Measurements from ENCODE around the gene NYAP1.

Gene NYAP1

DNA sequence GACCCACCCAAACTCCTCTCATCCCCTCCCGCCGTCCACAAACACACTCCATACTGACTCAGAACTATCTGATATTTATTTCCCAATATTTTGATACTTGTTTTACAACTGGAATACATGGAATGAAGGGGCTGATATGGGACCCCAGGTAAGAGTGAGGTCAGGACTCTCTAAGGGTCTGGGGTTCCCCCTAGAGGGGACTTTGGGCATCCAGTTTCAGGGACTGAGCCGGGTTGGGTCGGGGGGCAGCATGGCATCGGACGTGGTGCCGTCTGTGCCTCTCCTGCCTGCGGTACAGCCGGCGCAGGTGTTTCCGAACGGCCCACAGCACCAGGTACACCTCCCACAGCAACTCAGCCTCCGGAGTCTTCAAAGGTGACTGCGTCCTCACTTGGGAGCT lies 27.2 kb upstream of the NYAP1 start:
- DNase-seq (ENCODE audit: insufficient read length, low spot score) (no peak), FAIRE-seq (no peak)

DNA sequence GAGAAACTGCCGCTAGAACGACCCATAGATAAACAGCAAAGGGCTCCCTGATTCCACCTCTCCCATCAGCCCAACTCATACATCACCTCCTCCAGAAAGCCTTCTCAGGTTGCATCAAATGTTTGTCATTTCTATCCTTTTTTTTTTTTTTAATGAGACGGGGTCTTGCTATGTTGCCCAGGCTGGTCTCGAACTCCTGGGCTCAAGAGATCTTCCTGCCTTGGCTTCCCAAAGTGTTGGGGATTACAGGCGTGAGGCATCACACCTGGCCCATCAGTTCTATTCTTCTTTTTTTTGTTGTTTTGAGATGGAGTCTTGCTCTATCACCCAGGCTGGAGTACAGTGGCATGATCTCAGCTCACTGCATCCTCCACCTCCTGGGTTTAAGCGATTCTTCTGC lies 26.7 kb upstream of the NYAP1 start:
- FAIRE-seq (no peak), DNase-seq (ENCODE audit: insufficient read length, low spot score) (no peak)

DNA sequence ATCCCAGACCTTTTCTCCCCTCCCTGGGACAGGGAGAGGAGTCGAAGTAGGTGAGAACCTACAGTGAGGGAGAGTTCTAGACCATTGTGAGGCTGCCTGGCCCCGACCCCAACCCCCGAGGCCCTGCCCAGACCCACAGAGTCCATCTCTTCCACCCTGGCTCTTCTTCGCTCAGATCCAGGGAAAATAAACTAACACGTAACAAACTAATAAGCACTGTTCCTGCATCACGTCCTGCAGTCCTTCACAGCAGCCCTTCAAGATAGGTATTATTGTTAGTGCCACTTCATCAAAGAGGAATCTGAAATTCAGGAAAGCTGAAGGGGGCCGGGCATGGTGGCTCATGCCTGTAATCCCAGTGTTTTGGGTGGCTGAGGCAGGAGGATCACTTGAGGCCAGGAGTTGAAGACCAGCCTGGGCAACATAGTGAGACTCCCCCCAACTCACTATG lies 19.5 kb upstream of the NYAP1 start, which contains the start of gene SPACDR:
Gene SPACDR (minus strand): TSS at position 51 of the 451 bp plus-strand sequence. CDS start 235 bp downstream, outside the sequence.
- FAIRE-seq = no peak

DNA sequence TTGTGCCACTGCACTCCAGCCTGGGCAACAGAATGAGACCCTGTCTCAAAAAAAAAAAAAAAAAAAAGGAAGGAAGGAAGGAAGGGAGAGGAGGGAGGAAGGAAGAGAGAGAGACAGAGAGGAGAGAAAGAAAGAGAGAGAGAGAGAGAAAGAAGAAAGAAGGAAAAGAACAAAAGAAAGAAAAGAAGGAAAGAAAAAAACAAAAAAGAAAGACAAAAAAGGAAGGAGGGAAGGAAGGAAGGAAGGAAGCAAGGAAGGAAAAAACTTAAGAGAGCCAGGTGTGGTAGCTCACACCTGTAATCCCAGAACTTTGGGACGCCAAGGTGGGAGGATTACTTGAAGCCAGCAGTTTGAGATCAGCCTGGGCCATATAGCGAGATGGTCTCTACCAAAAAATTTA lies 18.9 kb upstream of the NYAP1 start:
- FAIRE-seq (no peak), DNase-seq (ENCODE audit: insufficient read length, low spot score) (no peak)

More for the DNA sequence above, 19.5 kb upstream of the NYAP1 start, which contains the start of gene SPACDR:
- no peak for DNase-seq (ENCODE audit: insufficient read length, low spot score)

DNA sequence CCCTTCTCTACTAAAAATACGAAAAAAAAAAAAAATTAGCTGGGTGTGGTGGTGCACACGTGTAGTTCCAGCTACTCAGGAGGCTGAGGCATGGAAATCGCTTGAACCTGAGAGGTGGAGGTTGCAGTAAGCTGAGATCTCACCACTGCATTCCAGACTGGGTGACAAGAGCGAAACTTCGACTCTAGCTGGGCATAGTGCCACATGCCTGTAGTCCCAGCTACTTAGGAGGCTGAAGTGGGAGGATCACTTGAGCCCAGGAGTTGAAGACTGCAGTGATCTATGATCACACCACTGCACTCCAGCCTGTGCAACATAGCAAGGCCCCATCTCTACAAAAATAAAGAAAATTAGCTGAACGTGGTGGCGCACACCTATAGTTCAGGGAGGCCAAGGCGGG lies 18.4 kb upstream of the NYAP1 start:
- DNase-seq (ENCODE audit: insufficient read length, low spot score) (no peak), FAIRE-seq (no peak)

DNA sequence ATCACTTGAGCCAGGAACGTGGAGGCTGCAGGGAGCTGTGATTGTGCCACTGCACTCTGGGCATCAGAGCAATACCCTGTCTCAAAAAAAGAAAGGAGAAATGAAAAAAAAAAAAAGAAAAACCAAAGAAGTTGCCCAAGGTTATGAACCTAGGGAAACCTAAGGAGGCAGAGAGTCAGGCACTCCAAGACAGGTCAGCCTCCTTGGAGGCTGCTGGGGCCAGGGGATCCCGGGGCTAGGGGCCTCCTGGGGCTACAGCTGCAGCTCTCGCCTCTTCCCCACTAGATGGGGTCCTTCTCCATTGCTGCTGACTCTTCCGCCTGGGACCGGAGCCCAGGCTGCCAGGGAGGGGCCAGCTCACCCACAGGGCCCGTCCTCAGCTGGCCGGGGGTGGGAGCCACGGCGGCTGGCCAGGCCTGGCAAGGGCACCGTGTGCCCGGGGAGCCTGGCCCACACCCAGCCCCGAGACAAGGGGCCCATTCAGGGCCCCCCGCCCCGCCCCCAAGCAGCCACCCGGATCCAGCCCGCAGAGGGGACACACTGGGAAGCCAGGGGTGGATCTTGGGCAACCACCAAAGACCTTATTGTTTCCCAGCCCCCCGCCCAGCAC lies 17.9 kb upstream of the NYAP1 start:
- FAIRE-seq = no peak

DNA sequence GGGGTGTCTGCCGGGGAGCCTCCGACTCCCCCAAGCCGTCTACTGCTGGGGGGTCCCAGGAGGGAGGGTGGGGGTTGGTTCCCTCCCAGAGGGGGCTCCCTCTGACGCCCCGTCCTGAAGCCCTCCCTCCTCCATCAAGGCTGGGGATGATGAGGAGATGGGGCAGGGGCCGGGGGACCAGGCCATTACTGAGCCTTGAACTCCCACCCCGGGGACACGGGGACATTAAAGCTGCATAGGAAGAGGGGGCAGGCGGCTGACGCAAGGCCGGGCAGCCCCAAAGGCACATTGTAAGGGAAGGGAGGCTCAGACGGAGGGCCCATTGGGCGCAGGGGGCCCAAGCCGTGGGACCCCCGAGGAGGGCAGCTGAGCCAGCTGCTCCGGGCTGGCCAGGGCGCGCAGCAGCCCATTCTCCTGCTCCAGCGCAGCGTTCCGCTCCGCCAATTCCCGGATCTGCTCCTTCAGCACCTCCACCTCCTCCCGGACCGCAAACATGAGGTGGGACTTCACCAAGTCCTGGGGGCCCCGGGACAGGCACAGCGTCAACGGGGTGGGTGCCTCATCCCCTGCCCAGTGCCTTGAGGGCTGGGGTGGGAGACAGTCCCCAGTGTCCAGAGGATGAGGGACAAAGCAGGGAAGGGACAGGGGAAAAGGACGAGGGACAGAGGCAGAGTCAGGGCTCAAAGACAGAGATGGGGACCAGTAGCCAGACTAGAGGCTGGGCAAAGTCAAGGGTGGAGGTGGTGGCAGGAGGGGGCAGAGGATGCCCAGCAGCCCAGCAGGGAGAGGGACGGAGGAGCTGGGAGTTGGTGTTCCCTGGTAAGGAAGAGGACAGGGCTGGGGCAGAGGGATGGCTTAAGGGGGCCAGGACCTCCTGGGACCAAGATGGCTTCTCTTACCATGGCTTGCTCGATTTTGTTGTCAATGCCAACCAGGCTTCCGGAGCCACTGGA lies 16.8 kb upstream of the NYAP1 start:
- no peak for DNase-seq (ENCODE audit: insufficient read length, low spot score)

More for the DNA sequence above, 17.9 kb upstream of the NYAP1 start:
- DNase-seq (ENCODE audit: insufficient read length, low spot score) = peak; percentile 55

DNA sequence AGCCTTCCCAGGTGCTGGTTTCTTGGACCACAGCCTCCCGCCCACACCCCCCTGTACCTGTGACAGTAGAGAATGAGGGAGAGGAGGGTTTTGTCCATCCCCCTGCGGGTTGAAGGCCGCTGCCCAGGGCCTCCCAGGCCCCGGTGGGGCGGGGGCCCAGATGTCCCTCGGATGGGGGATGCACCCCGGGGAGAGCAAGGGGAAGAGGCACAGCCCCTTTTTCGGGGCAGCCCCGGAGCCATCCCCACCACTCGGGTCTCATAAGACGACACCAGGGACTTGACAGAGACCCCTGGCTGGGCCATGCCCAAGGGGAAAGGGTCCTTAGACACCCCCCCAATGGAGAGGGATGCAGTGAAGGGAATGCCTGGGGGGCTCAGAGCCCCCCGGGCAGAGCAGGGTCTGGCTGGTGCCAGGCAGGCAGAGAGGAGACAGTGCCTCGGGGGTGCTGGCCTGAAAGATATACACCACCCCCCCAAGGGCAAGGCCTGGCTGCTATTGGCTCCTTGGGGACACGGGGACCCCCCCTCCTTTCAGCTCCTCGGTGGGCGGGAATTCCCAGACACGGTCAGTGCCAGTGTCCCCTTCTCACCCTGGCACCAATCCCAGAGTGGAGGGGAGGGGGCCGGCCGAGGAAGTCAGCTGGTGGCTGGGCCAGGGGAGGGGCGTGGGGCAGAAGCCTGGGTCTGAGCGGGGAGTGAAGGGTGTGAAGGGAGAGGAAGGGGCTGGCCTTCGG lies 15.9 kb upstream of the NYAP1 start:
- no peak for DNase-seq (ENCODE audit: insufficient read length, low spot score)
- no peak for FAIRE-seq

More for the DNA sequence above, 16.8 kb upstream of the NYAP1 start:
- no peak for FAIRE-seq

DNA sequence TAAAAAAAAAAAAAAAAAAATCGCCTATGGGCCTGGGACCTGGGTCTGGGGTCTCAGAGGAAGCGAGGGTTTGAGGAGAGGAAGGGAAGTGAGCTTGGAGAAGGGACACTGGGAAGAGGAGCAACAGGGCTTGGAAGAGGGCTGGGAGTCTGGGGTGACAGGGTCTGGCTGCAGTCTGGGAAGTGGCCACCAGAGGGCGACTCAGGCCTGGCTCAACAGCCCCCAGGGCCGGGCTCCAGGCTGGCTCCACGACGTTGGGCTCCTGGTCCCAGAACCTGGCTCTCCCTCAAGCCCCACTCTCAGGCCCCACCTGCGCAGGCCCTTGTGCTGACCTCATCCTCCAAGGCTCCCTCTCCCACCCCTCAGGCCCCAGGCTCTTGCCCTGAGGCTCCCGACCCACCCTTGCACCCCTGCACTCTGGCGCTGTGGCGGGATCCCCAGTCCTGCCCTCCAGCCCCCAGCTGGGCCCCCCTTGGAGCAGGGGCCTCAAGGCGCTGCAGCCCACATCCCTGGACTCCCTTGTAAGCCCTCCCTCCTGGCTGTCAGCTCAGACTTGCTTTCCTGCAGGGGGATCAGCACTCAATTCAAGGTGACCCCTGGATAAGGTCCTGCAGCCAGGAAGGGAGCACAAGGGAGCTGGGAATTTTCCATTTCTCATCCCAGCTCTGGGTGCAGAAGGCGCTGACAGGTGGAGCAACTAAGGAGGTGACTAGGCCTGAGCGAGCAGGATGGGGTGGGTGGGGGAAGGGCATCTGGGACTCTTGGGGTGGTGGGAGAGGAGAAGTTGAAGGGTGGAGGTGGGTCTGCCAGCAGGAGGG lies 14.3 kb upstream of the NYAP1 start:
- FAIRE-seq (no peak), DNase-seq (ENCODE audit: insufficient read length, low spot score) (peak; percentile 73)

DNA sequence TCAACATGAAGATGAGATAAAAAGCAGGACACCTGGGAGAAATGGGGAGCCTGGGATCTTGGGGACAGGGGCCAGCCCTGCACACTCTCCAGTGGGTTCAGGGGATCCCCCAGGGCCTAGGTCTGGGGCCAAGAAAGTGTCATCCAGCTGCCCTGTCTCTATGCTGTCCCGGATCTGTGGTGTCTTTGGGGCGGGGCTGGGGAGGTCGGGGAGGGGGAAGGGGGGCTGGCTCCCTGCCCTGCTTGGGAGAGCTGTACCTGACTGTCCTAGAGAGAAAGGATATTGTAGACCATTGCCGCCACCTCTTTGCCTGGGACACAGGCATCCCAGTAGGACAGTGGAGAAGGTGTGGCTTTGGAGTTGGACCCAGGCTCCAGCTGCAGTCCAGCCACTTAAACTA lies 12.7 kb upstream of the NYAP1 start:
- DNase-seq (ENCODE audit: insufficient read length, low spot score) (no peak), FAIRE-seq (no peak)

DNA sequence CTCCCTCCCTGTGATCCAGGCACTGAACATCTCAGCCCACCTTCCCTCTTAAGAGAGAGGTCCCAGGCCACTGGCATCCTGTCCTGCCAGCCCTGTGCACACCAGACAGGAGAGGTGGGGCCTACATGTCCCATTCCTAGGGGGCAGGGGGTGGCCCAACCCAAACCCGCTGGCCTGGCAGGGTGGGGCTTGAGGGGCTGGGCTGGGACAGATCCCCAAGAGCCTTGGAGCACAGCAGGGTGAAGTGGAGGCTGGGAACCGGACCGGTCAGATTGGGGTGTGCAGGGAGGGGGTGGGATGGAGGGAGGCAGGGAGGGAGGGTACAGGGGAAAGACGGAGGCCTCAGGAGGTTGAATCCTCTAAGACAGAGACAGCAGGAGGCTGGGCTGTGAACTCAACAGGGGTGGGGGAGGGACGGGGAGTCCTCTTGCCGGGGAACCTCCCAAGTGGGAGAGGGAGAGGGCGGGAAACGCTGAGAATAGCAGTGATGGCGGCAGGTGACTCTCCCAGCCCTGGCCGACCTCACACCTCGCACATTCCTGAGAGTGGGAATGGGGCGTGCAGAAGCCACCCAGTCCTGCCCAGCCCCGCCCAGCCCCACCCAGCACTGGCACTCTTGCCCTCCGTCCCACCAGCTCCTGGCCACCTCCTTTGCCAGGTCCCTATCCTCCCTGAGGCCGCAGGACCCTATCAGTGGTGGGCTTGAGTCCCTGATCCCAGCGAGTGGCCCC lies 11.4 kb upstream of the NYAP1 start:
- no peak for FAIRE-seq
- no peak for DNase-seq (ENCODE audit: insufficient read length, low spot score)

DNA sequence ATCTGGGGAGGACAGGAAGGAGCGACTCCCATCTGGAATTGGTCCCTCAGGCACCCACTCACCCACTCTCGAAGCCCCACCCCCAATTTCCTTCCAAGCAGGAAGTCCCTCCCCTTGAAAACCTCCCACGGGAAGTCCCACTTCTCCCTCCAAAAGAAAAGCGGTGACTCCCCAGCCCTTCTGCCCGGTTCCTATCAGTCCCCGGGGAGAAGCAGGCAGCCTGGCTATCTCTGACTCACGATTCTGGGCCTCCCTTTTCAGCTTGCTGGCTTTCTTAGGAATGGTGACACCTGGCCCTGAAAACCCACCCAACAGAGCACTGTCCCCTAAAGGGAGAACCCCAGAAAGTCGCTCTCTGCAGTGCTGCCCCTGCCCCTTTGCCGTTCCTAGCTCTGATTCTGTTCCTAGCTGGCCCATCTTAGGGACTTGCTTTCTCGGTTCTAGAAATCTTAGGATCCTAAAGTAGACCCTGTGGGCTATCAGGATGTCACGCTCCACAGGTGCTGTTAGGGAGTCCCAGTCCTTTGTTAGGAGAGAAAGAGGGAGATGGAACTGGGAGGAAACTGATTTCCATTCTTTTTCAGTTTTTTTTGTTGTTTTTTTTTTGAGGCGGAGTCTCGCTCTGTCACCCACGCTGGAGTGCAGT lies 10.8 kb upstream of the NYAP1 start:
- FAIRE-seq = no peak

DNA sequence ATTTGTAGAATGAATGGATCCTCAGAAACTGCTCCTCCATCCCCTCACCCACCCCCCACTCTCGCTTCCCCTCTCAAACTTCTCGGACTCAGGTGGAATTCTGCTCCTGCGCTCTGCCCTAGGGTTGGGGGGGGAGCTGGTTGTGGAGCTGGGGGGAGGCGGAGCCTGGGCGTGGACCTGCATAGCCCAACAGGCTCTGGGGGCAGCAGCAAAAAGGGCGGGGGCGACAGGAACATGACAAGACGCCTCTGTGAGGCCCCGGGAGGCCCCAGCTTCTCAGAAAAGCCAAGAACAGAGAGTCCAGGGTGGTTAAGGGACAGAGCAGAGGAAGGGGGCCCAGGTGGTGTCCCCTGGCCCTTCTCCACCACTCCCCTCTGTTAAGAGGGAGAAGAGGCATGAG lies 8.2 kb upstream of the NYAP1 start:
- FAIRE-seq (no peak), DNase-seq (ENCODE audit: insufficient read length, low spot score) (no peak)

More for the DNA sequence above, 10.8 kb upstream of the NYAP1 start:
- DNase-seq (ENCODE audit: insufficient read length, low spot score) = no peak

DNA sequence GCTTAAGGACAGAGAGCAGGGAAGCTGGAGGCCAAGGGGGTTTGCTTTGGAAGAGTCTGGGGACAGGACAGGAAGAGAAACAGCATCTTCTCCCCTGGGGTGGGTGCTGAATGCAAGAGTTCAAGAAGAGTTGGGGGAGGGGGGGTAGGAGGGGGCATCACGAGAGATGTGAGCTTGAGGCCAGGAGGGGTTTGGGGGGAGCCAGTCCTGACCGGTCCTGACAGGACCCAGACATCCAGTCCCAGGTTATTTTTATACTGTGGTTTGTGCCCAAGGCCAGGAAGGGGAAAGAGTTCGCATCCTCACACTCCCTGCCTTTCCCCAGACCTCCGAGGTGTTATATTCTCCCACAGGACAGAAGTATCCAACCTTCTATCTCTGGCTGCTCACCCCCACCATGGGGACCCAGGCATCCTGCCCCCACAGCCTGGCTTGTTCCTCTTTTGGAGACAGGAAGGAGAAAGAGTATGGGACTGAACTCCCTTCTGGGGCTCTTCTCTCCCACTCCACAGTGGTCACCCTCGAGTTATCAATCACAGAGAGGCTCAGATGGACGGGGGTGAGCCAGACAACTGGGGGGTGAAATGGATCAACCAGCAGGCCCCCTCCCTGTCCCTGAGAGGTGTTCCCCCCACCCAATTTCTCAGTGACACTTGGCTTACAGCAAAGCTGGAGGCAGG lies 7.5 kb upstream of the NYAP1 start:
- no peak for DNase-seq (ENCODE audit: insufficient read length, low spot score)

DNA sequence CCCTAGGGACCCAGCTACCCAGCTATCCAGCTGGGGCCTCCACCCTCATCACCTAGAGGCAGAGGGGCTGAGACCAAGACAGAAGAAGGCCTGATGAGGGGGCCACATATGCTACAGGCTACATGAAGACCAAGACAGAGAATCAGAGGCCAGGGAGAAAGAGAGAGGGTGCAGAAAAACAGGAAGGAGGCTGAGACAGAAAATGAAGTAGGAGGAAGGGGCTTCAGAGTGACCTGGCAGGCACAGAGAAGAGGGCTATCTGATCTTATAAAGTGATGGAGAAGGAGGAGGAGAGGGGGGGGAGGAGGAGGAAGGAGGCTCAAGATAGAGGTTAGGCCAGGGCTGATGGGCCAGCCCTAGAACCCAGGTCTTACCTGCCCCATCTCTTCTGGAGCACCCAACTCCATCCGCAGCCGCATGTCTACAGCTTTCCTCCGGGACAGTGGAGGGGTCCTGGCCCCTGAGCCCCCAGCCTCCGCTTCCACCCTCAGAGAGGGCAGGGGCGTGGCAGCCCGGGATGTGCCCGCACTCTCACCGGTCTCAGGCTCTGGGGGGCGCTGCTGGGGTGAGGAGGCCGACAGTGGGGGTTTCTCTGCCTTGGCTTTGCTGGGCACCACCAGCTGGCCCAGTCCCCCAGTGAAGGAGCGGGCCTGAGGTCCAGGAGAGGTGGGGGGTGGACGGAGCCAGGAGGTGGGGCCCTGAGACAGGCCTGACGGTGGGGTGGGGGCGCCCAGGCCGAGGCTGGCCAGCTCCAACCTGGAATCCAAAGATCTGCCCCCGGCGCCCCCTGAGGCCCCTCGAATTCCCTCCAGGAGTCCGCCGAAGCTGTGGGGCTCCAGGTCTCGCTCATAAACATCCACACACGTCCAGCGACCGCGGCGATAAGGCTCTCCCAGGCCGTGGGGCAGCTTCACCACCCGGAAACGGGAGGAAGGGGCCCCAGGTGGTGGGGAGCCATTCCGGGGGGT lies 6.5 kb upstream of the NYAP1 start:
- DNase-seq (ENCODE audit: insufficient read length, low spot score) (no peak), FAIRE-seq (no peak)

More for the DNA sequence above, 7.5 kb upstream of the NYAP1 start:
- no peak for FAIRE-seq

DNA sequence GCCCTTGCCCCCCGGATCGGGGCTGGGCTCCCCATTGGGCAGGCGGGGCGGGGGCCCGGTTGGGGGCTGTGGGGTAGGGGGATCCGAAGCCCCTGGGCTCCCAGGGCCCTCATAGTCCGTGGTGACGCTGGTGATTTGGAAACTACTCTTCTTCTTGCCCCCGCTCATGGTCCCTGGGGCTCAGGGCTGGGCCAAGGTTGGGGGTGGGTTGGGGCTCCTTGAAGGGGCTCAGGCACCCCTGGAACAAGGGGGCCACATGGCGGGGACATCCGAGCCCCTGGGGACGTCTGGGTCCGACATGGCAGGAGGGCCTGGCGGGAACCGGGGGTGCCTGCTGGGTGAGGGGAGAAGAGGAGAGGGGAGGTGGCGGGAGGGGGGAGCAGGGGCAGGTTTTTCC lies 5.9 kb upstream of the NYAP1 start:
- DNase-seq (ENCODE audit: insufficient read length, low spot score) = no peak
- FAIRE-seq = no peak

DNA sequence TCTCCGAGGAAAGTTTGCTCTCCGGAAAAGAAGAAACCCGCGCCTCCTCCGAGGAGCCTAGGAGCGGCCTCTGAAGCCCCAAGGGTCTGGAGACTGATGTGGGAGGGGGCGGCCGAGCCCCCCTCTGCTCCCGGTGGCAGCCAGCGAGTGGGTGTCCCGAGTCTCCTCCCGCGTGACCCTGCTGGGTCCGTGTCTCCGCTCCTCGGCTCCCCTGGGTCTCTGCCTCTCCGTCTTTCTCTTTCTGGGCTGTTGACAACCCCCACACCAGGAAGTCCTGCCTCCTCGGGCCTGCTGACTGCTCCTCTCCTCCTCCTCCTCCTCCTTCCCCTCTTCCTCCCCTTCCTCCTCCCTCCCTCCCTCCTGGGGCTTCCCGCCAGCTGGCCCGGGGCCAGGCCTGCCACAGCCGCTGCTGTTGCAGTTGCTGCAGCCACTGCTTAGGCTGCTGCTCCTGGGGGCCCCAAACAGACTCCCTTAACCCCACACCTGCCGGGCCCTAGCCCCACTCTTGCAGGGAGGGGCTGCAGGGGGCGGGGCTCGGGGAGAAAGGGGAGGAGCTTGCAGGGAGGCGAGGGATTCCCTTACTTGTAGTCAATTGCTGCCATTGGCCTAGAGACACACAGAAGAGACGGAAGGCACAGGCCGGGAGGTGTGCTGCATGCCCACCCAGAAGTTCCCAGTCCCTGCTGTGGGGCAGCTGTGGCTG lies 4.6 kb upstream of the NYAP1 start, which contains the start of gene TSC22D4:
Gene TSC22D4 (minus strand): TSS at position 257 of the 703 bp plus-strand sequence. CDS start 1,176 bp downstream, outside the sequence.
- DNase-seq (ENCODE audit: insufficient read length, low spot score) = peak; percentile 83
- FAIRE-seq = no peak

Data from HTR-8/SVneo (cell line).